ENCODE results near the gene CCR4.
"Not testable (repeated sequence)": the region's sequence is repeated elsewhere in the genome, so short reads cannot be mapped to it uniquely, and the experiment has no call there.

The CCR4 gene

GRCh38 chr3:32984918-32985317 lies 33.5 kb downstream of the CCR4 start:
- not testable (repeated sequence) for DNase-seq

GRCh38 chr3:32989171-32989570 lies 37.7 kb downstream of the CCR4 start:
- DNase-seq = no peak

GRCh38 chr3:32990116-32990515 lies 38.7 kb downstream of the CCR4 start:
- no peak for DNase-seq

GRCh38 chr3:32991781-32992180 lies 40.3 kb downstream of the CCR4 start:
- DNase-seq = no peak

- no peak for DNase-seq
Measured at GRCh38 chr3:32992310-32992686, 40.9 kb downstream of the CCR4 start.

- no peak for DNase-seq
Measured at GRCh38 chr3:32994045-32994444, 42.6 kb downstream of the CCR4 start.

GRCh38 chr3:32995098-32995497 lies 43.7 kb downstream of the CCR4 start:
- DNase-seq = no peak

- DNase-seq = no peak
Measured at GRCh38 chr3:32996048-32996754, 44.8 kb downstream of the CCR4 start.

GRCh38 chr3:32996755-32997091 lies 45.3 kb downstream of the CCR4 start:
- DNase-seq = no peak

- no peak for DNase-seq
Measured at GRCh38 chr3:32998631-32999451, 47.4 kb downstream of the CCR4 start.

GRCh38 chr3:33000691-33001385 lies 49.4 kb downstream of the CCR4 start:
- no peak for DNase-seq

- DNase-seq = no peak
Measured at GRCh38 chr3:33001889-33002288, 50.4 kb downstream of the CCR4 start.

GRCh38 chr3:33003308-33003707 lies 51.9 kb downstream of the CCR4 start:
- DNase-seq = no peak

GRCh38 chr3:33004205-33004604 lies 52.8 kb downstream of the CCR4 start:
- no peak for DNase-seq

GRCh38 chr3:33004961-33005360 lies 53.5 kb downstream of the CCR4 start:
- DNase-seq = no peak

Data from activated effector memory CD4-positive, alpha-beta T cell treated with Interleukin-2 at 50 U/mL for 16 hours (primary cell).